HG03097 (cell line): ENCODE measurements around the gene CAMTA1.
"Not testable (repeated sequence)": the region's sequence is repeated elsewhere in the genome, so short reads cannot be mapped to it uniquely, and the experiment has no call there.

Experiments
- ATAC-seq: cut with Tn5 transposase; IDR thresholded peaks from one replicate; pipeline ENCODE4 v1.9.1; 2021; ENCODE audit not compliant: unreplicated experiment, low FRiP score

CAMTA1 gene

GRCh38 chr1:7704214-7705047 lies 919.2 kb downstream of the CAMTA1 start:
- peak; percentile 89 for ATAC-seq

- no peak for ATAC-seq
Observed at GRCh38 chr1:7705048-7705907, 920.0 kb downstream of the CAMTA1 start.

GRCh38 chr1:7705908-7706216 lies 920.6 kb downstream of the CAMTA1 start:
- ATAC-seq = no peak

GRCh38 chr1:7707527-7707926 lies 922.3 kb downstream of the CAMTA1 start:
- no peak for ATAC-seq

GRCh38 chr1:7708065-7708464 lies 922.8 kb downstream of the CAMTA1 start:
- not testable (repeated sequence) for ATAC-seq

GRCh38 chr1:7710859-7711258 lies 925.6 kb downstream of the CAMTA1 start:
- no peak for ATAC-seq

GRCh38 chr1:7712731-7713323 lies 927.6 kb downstream of the CAMTA1 start:
- ATAC-seq = no peak

GRCh38 chr1:7716506-7716905 lies 931.3 kb downstream of the CAMTA1 start:
- no peak for ATAC-seq

GRCh38 chr1:7717748-7718368 lies 932.6 kb downstream of the CAMTA1 start:
- ATAC-seq = no peak

- no peak for ATAC-seq
Observed at GRCh38 chr1:7719468-7720094, 934.3 kb downstream of the CAMTA1 start.

GRCh38 chr1:7721940-7722669 lies 936.9 kb downstream of the CAMTA1 start:
- no peak for ATAC-seq

GRCh38 chr1:7722670-7723012 lies 937.4 kb downstream of the CAMTA1 start:
- no peak for ATAC-seq

- ATAC-seq = no peak
Observed at GRCh38 chr1:7726623-7727022, 941.4 kb downstream of the CAMTA1 start.

GRCh38 chr1:7727809-7728471 lies 942.7 kb downstream of the CAMTA1 start:
- no peak for ATAC-seq

- no peak for ATAC-seq
Observed at GRCh38 chr1:7729761-7730160, 944.5 kb downstream of the CAMTA1 start.

- no peak for ATAC-seq
Observed at GRCh38 chr1:7732331-7732730, 947.1 kb downstream of the CAMTA1 start.

GRCh38 chr1:7733276-7733675 lies 948.0 kb downstream of the CAMTA1 start:
- no peak for ATAC-seq

- no peak for ATAC-seq
Observed at GRCh38 chr1:7738044-7738443, 952.8 kb downstream of the CAMTA1 start.

GRCh38 chr1:7743346-7743745 lies 958.1 kb downstream of the CAMTA1 start:
- ATAC-seq = no peak
